Cardiac fibroblast (primary cell): Measurements from ENCODE around the gene XCR1.

Experiments
- DNase-seq, 2 donors: peaks; one replicate each; pipeline versions ENCODE4 v3.0.0 to v3.0.0-alpha.2; 2010; ENCODE audit warnings: low read depth in 2 of 2
- H3K4me3 ChIP-seq, 2 donors: replicated peaks in 1 of 2; 1 replicate in 1 of 2; 2 replicates in 1 of 2; pipeline ENCODE4 v1.5.1; 2011; ENCODE audit warnings: low read depth in 2 of 2, low read length in 2 of 2, mild to moderate bottlenecking in 2 of 2, moderate library complexity in 1 of 2
- CTCF ChIP-seq: IDR thresholded peaks from one replicate; pipeline ENCODE4 v1.5.1; 2011; ENCODE audit warnings: low read depth, mild to moderate bottlenecking, low read length, inconsistent platforms

XCR1 gene

DNA sequence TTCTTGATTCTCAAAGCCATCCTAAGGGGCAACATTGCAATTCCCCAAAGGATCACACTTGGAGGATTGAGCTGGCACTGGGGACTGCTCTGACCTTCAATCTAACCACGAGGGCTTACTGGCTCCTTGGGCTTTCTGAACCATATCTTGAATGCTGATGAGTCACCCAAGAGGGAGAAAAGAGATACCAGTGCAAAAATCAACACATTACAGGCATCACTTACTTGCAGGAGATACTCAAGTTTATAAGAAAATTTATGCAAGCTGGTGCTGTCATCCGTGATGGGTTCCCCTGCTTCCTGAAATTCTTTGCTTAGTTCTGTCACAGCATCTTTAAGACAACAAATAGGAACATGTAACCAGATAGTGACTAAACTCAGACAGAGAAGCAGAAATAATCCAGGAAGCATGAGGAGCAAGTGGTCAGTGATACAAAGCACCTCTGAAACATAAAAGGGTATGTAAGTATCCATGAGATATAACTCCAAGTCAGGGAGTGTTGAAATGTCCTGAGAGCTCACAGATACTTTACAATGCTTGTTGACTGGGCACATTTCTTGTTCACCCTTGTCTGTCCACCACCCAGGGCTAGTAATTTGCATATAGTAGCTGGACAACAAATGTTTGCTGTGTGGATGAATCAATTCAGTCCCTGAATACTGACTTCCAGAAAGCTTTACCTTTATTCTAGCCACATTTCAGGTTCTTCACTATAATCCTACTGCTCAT lies 45.8 kb downstream of the XCR1 start:
- peak; percentile 24 to 37 for DNase-seq
- no peak for TF ChIP-seq CTCF
- no peak overlapping the region for H3K4me3 ChIP-seq

DNA sequence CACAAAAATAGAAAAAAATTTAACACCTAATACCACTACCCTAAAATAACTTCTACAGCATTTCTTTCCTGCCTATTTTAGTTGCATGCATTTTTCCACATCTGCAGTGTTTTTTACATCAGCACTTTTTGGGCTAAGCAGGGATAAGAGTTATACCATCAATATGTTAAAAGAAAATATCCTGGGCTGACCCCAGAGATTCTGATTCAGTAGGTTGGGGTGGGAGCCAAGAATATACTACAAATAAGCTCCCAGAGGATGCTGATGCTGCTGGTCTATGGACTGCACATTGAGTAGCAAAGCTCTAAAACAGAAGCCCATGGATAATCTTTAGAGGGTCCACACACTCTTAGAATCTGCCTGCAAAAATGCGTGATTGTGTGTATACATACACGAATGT lies 46.5 kb downstream of the XCR1 start:
- no peak for TF ChIP-seq CTCF
- peak; percentile 27 to 44 for DNase-seq
- no peak overlapping the region for H3K4me3 ChIP-seq

GRCh38 chr3:45980229-45980813 lies 47.0 kb downstream of the XCR1 start:
- no peak for DNase-seq
- H3K4me3 ChIP-seq = no peak overlapping the region
- TF ChIP-seq CTCF = no peak

- H3K4me3 ChIP-seq = no peak overlapping the region
- no peak for TF ChIP-seq CTCF
- no peak for DNase-seq
Observed at GRCh38 chr3:45979378-45979777, 47.9 kb downstream of the XCR1 start.

- no peak overlapping the region for H3K4me3 ChIP-seq
- no peak for TF ChIP-seq CTCF
- no peak for DNase-seq
Observed at GRCh38 chr3:45978006-45978761, 49.1 kb downstream of the XCR1 start.

- no peak for DNase-seq
- H3K4me3 ChIP-seq = no peak overlapping the region
Observed at GRCh38 chr3:45976191-45977091, 50.8 kb downstream of the XCR1 start.

More at GRCh38 chr3:45976191-45977091, 50.8 kb downstream of the XCR1 start:
- no peak for TF ChIP-seq CTCF
